GM19025 (cell line): ENCODE results near the gene FNDC3B.

Experiments
- ATAC-seq: cut with Tn5 transposase; IDR thresholded peaks from one replicate; pipeline ENCODE4 v1.9.1; 2021; ENCODE audit warnings: mild to moderate bottlenecking, low read depth, moderate library complexity; ENCODE audit not compliant: unreplicated experiment

The FNDC3B gene

DNA sequence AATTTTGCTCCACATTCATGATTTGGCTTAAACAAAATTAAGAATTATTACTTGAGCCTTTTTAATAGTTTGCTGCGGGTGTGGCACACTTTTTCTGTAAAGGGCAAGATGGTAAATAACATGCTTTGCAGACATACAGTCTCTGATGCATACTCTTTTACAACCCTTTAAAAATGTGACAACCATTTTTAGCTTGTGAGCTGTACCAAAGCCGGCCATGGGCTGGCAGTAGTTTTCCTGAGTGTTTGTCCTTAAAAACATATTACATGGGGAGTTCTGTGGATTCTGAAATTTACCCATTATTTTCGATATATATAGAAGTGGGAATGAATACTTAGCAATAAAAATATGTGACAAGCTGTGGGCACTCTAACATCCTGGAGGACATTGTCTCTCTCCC is 163.4 kb downstream of the FNDC3B start:
- no peak for ATAC-seq

DNA sequence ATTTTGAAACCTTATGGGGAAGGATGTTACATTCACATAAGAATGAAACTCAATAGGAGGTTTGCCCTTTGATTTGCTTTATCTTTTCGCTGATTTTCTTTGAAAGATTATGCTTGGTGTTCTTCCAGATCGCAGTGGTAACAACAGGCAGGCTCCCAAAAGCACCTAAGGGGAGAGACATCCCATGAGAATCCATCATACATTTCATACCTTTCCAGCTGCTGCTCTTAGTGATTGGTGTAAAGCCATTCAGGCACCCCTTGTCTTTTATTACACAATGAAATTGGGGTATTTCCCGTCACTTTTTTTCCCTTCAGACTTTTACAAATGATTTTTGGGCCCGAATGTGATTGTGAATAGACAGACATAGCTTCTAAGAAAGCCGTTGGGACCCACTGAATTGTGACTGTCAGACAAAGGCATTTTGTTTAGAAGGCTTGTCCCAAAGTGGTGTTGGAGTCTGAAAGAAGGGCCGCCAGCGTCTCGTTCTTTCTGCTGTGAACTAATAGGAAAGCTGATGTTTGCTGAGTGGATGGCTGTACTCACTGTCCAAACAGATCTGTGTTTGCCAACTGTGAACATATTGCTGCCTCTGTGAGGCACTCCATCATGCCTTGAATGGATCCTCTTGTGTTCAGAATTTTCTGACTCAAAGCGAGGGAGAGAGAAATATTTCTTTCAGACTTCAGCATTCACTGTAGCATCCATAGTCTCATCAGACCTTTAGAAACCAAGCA is 164.3 kb downstream of the FNDC3B start:
- no peak for ATAC-seq

DNA sequence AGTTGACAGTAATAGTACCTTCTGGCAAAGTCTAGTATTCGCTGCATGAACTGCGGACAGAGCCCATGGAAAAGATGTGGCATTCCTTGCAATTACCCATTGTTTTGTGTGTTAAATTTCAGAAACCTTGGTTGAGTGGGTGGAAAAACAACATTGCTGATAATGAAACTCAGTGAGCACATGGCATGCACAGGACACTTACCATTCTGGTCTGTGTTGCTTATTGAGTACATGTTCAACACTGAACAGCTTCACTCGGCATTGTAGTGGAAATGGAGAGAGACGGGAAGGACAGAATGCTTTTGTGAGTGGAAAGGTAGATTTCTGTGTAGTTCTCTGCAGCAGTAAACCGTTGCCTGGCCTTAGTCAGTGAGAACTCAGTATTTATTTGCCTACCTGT is 165.3 kb downstream of the FNDC3B start:
- no peak for ATAC-seq

DNA sequence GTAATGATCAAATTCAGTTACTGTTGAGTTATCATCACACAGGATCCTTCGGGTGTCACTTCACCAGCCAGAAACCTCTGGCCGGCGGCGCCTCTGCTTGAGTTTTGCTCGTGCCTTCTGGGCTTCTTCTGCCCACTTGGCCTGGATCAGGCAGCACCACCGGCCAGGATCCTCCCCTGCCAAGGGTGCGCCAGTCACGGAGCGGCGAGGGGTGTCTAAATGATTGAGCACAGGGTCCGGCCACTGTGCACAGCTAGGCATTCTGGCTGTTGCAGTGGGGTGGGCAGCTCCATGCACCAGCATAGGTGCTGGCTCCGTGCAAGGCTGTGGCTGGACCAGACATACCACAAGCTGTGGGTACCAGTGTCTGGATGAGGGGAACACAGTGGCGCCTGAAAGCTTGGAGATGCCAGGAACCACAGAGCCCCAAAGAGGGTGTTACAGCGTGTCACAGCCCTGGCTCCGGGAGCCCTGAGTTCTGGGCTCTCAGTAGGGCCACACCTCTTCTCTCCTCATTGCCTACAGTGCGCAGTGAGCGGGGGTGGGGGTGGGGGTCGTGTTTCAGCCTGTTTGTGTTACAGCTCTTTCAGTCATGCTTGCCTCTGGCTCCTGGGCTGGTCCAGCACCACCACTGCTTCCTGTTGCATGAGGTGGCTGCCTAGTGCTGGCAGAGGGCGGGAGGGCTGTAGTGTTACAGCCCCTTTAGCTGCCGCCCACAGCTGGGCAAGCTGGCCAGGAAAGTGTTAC is 169.4 kb downstream of the FNDC3B start:
- ATAC-seq: no peak

DNA sequence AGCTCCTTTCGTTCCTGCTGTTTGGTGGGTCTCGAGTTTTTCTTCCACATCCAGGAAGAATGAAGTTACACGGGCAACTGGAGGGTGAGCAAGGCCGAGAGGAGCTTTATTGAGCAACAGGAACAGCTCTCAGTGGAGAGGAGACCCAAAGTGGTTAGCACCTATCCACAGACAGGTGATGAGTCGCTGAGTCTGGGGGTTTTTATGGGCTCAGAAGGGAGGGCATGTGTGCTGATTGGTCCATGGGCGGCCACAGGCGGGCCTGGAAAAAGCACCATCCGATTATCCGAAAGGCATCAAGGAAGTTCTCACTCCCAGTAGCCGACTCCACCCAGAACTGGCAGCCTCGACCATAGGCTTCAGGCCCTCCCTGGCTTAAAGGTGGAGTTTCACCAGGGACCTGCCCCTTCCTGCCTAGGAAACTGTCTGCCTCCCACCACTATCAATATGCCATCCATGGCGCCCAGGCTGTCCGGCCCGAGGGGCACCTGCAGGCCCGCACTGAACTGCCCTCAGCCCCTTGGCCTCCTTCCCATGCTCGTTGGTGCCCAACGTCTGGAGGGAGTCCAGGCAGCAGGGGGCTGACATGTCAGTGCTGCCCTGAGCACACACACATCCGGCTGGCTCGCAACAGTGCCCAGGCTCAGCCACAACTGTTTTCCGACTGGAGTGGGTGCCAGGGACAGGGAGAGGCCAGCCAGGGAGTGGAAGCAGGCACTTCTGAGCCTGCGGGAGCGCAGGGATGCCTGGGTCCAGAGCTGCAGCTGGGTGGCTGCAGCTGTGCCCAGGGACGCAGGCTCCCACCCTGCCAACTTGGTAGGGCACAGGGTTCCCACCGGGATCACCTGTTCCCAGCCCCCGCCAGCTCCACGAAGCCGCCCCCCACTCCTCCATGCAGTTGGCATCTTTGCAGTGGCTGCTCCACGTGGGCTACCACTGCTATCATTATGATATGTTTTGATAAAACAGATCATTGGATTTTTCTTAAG is 170.2 kb downstream of the FNDC3B start:
- no peak for ATAC-seq

DNA sequence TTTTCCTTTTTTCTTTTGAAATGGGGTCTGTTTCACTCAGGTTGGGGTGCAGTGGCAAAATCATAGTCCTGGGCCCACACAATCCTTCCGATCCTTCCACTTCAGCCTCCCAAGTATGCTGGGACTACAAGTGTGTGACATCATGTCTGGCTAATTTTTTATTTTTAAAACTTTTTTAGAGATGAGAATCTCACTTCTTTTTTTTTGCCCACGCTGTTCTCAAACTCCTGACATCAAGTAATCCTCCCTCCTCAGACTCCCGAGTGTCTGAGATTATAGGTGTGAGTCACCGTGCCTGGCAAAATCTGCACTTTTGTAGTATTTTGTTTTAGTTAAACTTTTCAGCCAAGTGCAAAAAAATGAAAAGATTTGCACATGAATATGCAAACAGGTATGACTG is 171.0 kb downstream of the FNDC3B start:
- ATAC-seq: no peak

DNA sequence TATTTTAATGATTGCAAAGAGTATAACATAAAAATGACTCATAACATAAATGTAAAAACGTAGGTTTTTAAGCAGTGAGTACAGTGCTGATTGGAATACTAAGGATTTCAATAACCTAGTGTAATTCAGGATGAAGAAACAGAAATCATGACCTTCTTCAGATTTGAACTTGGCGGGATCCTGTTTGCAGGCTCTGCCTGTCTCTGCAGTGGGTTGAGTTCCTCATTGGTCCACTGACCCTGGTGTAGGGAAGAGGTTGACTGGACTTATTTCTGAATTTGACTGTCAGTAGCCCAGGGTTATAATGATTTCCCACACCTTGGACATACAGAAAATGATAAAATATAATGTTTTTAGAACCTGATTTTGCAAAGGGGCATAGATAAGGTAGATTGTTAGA is 171.7 kb downstream of the FNDC3B start:
- no peak for ATAC-seq

DNA sequence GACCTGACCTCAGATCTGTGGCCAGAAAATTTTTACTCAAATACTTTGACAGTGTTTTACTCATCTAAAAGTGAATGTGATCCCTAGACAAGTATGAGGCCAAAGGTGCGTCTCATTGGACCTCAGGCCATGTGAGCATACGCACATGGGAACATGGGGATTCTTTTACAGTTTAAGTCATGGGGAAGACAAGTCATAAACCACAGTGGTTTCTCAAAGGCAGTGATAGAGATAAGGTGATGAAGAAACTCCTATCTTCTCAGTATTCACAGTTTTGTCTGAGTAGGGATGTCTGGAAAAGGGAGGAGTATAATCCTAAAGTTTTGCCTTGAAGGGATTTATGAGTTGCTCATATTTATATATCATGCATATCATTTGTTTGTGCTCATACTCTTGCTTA is 173.8 kb downstream of the FNDC3B start:
- no peak for ATAC-seq

DNA sequence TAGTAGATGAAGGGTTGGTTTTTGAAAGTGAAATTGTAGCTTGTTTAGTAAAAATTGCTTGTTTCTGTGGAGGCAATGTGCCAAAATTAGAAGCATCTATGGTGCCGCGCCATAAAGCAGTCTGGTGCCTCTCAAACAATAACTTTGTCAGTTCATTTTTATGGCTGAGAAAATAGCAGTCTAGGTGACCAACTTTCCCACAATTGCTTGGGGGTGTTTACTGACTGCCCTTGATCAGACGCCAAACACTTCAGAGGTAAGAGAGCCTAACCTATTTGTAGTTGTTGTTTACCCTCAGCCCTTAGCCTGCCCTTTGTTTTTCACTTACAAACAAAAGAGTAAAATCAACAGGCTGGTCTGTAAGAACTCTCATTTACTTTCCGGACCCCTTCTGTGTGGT is 174.5 kb downstream of the FNDC3B start:
- no peak for ATAC-seq

DNA sequence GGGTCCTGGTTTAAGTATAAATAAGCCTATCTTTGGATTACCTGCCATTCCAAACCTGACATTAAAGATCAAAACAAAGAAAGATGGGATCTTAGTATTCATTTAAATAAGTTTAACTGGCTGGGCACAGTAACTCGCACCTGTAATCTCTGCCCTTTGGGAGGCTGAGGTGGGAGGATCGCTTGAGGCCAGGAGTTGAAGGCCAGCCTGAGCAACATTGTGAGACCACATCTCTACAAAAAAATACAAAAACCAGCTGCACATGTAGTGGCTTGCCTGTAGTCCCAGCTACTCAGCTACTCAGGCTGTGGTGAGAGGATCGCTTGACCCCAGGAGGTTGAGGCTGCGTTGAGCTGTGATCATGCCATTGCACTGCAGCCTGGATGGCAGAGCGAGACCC is 176.9 kb downstream of the FNDC3B start:
- ATAC-seq: no peak

DNA sequence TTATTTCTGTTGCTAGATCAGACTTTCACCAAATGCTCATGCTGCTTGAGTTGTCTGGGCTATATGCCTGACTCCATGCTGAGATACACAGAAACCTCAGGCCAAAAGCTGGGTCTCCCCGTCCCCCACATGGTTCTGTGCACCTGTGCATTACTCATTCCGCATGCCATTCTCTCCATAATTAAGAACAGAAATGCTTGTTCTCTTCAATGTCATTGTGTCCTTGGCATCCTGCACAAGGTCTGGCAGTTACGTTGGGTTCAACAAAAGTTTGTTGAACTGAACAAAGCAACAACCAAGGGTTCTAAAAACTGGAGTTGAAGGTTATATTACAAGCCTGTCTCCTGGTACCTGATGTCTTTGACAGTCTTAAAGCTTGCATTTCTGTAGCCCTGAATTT is 177.5 kb downstream of the FNDC3B start:
- ATAC-seq: no peak

DNA sequence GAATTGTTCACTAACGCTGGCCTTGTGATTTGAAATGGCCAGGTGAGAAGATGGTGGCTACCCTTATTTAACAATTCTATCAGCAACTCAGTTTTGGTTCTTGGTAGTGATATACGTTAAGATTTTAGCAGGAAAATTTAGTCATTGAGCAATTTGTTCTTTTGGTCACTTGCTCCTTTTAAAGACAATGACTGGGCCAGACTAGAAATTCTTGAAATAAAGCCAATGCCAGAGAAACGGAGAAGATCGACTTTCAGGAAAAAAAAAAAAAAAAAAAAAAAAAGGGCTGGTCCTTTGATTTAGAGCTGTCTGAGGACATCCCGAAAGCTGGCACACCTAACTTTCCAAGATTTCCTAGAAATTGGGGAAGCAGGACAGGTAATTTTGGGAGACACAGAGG is 178.5 kb downstream of the FNDC3B start:
- no peak for ATAC-seq

DNA sequence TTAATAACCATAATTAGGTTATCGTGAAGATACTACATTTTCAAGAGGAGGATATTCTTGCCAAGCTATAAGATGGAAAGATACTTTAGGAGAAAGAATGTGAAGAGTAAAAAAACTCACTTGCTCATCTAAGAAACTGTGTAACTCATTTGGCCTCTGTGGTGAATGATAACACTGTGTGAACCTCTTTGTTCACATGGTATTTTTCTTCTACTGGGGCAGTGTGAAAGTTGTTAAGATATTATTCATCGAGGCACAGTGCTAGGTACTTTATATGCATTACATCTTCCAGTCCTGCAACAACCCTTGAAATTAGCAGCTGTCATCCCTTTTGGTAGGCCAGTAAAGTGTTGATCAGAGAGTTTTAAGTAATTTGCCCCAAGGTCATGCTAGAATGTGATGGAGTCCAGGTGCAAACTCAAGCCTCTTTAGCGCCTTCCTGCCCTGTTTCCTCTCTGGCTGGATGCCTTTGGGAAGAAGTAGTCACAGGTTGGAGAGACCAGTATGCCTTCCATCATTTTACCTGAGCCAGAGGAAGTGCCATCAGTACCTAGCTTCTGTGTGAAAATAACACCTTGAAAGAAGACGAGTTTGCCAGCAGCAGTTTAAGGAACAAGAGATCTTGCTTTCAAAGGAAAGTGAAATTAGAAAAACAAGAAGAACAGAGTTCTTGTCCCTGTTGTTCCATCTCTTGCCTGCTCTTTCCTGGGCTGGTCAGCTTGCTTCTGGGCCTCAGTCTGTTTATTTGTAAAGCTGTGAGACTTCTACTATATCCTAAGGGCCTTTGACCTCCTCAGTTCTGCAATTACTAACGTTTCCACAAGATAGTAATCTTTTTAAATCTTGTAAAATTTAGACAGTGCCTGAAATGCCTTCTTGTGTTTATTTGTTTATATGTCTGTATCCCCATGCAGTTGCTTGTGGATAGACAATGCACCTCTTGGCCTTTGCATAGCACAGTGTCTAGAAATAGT is 179.3 kb downstream of the FNDC3B start:
- ATAC-seq: peak; percentile 56

DNA sequence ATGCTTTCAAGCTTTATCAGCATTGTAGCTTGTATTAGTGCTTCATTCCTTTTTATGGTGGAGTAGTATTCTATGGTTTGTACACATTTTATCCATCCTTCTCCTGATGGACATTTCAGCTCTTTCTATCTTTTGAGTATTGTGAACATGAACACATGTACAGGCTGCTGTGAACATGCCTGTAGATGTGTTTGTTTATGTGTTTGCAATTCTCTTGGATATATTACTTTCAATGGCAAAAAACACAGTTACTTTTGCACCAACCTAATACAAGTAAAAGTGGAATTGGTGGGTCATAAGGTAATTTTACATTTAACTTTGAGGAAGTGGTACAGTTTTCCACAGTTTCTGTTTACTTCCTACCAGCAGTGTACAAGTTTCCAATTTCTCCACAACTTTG is 180.4 kb downstream of the FNDC3B start:
- no peak for ATAC-seq

DNA sequence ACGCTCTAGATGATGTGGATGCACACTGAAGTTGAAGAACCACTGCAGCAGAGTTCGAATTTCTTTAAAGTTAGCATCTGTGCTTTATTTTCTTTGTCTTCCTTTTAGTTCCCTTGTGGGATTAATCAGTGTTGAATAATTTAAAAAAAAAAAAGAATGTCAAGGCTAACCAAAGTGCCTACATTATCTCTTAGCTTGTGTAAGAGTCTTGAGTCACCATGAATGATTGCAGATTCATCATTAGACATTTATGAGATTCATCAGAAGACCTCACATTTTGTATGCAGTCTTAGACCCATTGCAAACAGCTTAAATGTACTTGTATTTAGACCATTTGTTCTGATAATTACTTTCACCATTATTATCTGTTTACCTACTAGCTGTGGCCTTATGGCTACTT is 182.2 kb downstream of the FNDC3B start:
- no peak for ATAC-seq

DNA sequence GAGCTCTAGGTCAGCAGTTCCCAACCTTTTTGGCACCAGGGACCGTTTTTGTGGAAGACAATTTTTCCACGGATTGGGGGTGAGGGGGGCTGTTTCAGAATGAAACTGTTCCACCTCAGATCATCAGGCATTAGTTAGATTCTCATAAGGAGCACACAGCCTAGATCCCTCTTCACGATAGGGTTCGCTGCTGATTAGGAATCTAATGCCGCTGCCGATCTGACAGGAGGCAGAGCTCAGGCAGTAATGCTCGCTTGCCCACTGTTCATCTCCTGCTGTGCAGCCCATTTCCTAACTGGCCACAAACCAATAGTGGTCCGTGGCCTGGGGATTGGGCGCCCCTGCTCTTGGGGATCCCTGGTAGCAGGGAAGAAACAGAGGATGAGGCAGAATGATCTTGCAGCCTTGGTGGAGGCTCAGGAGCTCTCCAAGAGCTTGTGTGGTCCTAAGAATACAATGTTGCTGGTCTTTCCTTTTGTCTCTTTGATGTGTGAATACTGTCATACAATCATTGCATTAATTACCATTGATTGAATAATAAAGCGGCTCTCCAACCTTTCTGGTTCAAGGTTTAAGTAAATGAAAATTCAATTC is 183.2 kb downstream of the FNDC3B start:
- ATAC-seq: no peak

DNA sequence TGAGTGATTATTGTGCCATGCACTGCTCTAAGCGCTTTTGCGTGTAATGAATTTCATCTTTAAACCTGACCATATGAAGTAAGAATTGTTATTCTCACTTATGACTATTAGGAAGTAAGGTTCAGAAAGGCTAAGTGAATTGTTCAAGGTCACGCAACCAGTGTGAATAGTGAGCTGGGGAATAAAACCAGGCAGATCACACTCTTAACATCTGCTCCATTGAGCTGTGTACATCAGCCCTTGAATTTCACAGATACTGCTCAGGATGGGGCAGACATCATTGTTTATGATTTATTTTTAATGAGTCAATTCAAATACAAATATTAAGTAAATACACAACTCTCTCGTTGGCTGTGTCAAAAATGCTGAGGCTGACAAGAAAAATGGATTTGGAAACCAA is 184.5 kb downstream of the FNDC3B start:
- ATAC-seq: no peak

DNA sequence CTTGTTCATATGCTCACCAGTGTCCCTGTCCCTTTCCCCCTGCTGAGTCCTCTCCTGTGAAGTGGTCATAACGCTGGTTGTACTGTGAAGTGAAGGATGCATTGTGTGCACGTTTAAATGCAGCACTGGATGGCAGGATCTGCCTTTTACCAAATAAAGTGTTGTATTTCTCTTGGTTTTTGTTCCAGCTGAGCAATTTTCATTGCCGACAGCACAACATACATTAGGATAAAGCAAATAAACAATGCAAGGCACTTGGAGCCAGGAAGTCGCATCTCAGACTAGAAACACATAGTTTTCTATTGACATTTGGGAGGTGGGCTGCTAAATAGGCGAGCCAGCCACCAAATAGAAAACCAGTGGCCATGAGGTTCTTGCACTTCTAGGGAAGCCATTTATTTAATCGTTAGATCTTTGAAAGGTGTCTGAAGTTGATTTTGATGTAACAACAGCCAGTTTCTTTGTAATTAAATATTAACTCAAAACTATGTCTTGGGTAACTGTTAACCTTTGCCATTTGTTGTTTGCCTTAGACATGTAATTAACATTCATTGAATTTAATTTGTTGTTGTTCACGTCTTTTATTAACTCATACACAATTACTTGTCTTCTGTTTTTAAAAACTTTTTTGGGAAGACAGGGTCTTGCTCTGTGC is 185.3 kb downstream of the FNDC3B start:
- ATAC-seq: no peak

DNA sequence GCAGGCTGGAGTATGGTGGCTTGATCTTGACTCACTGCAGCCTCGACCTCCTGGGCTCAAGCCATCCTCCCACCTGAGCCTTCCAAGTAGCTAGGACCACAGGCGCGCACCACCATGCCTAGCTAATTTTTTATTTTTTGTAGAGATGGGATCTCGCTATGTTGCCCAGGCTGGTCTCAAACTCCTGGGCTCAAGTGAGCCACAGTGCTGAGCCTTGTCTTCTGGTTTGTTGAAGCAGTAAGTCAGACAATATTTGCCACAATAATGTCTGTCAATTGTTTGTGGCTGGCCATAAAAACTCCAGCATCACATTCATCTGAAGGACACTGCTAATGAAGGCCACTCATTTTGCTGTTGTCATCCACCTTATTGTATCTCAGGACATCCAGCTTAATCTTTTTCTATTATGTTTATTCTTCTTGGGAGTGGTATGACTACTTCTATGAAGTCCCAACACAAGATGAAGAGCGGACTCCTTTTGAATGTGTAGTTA is 185.9 kb downstream of the FNDC3B start:
- ATAC-seq: no peak
